ENCODE measurements around the gene TM9SF1. TPM values are rescaled to one million over a fixed set of nuclear protein-coding genes. Genes with fewer than 3 reads are reported as not detected.
A peak's percentile ranks its signal among the peaks of the same experiment; 100 is the strongest.

TM9SF1 gene
- total RNA-seq, 4 donors from 2014 or later = 92.0 to 114 (median 107) TPM

DNA sequence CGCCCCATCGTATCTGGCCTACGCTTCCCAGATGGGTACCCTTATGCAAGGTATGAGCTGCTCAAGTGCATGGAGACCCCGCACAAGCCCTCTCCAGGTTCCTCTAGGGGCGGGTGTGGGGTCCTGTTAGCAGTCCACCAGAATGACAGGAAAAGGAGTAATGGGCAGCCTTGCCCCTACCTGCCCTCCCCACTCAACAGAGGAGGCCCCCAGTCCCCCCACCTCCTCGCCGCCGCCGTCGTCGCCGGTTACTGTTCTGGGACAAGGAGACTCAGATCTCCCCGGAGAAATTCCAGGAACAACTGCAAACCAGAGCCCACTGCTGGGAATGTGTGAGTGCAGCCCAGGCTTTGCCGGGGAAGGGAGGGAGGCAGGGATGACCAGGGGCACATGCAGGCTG, 17.4 kb downstream of the TM9SF1 start:
- Histone ChIP-seq H3K9me3 (no peaks in the 10 kb centered on the region), H3K36me3 (peaks cover 11 to 15% of the 10 kb centered on the region in 2 donors), H3K27ac (no peak overlapping the region), H3K4me1 (peaks cover 0 to 17% of the 10 kb centered on the region in 2 donors), H3K27me3 (no peaks in the 10 kb centered on the region), H3K4me3 (replicated peaks in 1 of 3) (no peak overlapping the region)
- no peak for DNase-seq
- intact Hi-C loops (cut with DNase I) = no loop called here
- 95 to 99% methylated on average over 11 to 14 of the region's 14 CpGs for WGBS, 2 donors
- TF ChIP-seq POLR2A (IDR thresholded peaks at IDR 0.05) = no peak
- TF ChIP-seq, protein P1, sequence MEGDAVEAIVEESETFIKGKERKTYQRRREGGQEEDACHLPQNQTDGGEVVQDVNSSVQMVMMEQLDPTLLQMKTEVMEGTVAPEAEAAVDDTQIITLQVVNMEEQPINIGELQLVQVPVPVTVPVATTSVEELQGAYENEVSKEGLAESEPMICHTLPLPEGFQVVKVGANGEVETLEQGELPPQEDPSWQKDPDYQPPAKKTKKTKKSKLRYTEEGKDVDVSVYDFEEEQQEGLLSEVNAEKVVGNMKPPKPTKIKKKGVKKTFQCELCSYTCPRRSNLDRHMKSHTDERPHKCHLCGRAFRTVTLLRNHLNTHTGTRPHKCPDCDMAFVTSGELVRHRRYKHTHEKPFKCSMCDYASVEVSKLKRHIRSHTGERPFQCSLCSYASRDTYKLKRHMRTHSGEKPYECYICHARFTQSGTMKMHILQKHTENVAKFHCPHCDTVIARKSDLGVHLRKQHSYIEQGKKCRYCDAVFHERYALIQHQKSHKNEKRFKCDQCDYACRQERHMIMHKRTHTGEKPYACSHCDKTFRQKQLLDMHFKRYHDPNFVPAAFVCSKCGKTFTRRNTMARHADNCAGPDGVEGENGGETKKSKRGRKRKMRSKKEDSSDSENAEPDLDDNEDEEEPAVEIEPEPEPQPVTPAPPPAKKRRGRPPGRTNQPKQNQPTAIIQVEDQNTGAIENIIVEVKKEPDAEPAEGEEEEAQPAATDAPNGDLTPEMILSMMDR (IDR thresholded peaks at IDR 0.05) = no peak

DNA sequence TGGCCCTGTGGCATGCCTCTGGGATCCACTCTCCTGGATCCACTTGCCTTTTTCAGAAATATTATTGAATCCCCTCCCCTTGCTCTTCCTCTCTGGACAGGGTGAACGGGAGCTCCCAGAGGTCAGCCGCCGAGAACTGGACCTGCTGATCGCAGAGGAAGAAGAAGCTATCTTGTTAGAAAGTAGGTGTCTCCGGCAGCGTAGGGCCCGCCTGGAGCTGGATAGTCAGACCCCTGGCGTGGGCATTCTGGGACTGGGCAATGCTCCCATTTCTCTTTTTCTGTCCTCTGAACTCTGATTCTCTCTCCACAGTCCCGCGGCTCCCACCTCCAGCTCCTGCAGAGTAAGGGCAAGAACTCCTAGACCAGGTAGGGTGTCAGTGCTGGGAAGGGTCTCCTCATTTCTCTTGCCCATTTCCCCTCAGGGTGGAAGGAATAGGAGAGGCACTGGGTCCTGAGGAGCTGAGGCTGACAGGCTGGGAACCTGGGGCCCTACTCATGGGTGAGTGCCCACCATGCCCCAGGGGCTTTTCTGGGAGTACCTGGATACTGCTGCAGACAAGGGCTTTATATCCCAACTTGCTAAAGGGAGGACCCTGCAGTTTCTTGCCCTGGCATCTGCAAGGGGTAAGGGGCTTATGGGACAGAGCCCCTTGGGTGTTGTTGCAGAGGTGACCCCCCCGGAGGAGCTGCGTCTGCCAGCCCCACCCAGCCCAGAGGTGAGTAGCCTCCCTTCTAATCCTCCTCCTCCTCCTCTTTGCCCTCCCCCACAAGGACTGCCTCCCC, 18.0 kb downstream of the TM9SF1 start:
- no peak for DNase-seq
- 92% methylated on average over 12 of the region's 12 CpGs for WGBS, 2 donors
- TF ChIP-seq, protein P1 (IDR thresholded peaks at IDR 0.05) = no peak
- TF ChIP-seq POLR2A (IDR thresholded peaks at IDR 0.05) = no peak
- intact Hi-C loops (cut with DNase I) = no loop called here
- no peaks in the 10 kb centered on the region for H3K27me3 ChIP-seq
- no peak overlapping the region for H3K4me3 ChIP-seq (replicated peaks in 1 of 3)
- H3K9me3 ChIP-seq = no peaks in the 10 kb centered on the region
- H3K4me1 ChIP-seq = peaks cover 0 to 17% of the 10 kb centered on the region in 2 donors
- H3K36me3 ChIP-seq = peaks cover 7 to 11% of the 10 kb centered on the region in 2 donors
- no peak overlapping the region for H3K27ac ChIP-seq

DNA sequence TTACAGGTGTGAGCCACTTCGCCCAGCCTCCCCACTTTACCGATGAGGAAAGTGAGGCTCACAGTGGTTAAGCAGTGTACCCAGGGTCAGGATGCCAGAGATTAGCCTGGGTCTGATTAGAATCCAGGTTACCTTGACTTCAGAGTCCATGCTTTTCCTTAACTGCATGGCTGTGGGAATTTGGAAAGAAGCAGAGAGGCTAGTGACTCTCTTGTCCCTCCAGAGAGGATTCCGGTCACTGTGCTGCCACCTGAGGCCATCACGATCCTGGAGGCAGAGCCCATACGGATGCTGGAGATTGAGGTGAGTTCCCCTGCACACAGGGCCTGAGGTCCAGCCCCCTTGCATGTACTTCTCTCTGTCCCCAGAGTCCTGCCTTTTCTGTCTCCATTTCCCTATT, 18.6 kb downstream of the TM9SF1 start:
- Histone ChIP-seq H3K36me3 (peaks cover 7 to 11% of the 10 kb centered on the region in 2 donors), H3K4me1 (peaks cover 1 to 17% of the 10 kb centered on the region in 2 donors), H3K9me3 (no peaks in the 10 kb centered on the region), H3K27me3 (no peaks in the 10 kb centered on the region), H3K27ac (no peak overlapping the region), H3K4me3 (replicated peaks in 1 of 3) (no peak overlapping the region)
- WGBS, 2 donors = 95 to 97% methylated on average over 4 to 5 of the region's 5 CpGs
- no peak for TF ChIP-seq POLR2A (IDR thresholded peaks at IDR 0.05)
- TF ChIP-seq, protein P1 (IDR thresholded peaks at IDR 0.05) = no peak
- DNase-seq = no peak
- intact Hi-C loops (cut with DNase I) = no loop called here

DNA sequence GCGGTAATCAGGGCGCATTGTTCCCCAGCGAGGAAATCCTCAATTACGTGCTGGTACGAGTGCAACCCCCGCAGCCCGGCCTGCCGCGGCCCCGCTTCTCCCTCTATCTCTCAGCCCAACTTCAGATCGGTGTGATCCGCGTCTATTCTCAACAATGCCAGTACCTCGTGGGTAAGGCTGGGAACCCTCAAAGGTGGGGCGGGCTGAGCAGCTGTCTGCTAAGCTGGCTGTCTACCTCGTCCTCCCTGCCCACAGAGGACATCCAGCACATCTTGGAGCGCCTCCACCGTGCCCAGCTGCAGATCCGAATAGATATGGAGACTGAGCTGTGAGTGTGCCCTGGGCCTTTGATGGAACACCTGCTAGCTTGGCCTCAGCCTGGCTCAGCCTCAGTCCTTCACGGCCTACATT, 22.4 kb downstream of the TM9SF1 start:
- DNase-seq = no peak
- Histone ChIP-seq H3K27ac (no peak overlapping the region), H3K4me1 (peaks cover 3 to 5% of the 10 kb centered on the region in 2 donors), H3K27me3 (no peaks in the 10 kb centered on the region), H3K4me3 (replicated peaks in 1 of 3) (no peak overlapping the region), H3K36me3 (no peaks in the 10 kb centered on the region), H3K9me3 (no peaks in the 10 kb centered on the region)
- WGBS, 2 donors = 69 to 77% methylated on average over 14 to 20 of the region's 20 CpGs
- intact Hi-C loops (cut with DNase I) = no loop called here
- TF ChIP-seq POLR2A (IDR thresholded peaks at IDR 0.05) = no peak
- TF ChIP-seq, protein P1 (IDR thresholded peaks at IDR 0.05) = no peak

DNA sequence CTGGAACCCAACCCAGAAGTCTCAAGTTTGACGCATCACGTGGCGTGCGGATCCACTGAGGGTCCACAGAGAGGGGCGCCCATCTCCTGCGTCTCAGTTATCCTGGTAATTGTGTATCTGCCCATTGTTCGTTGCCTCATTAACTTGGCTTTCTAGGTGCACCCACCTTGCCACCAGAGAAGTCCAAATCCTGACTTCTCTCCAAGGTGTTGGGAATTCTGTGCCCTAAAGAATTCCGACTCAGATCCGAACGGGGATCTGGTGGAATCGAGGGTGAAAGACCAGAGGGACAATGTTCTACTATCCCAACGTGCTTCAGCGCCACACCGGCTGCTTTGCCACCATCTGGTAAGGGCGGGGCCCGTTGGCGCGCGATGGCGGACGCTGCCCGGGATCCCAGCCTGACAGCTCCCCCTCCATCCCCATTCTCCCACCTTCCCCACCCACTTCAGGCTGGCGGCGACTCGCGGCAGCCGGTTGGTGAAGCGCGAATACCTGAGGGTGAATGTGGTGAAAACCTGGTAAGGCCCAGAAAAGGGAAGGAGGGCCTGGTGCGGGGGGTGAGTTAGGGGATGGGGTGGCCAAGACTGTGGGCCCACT, 22.9 kb downstream of the TM9SF1 start:
- Histone ChIP-seq H3K4me1 (peaks cover 3 to 5% of the 10 kb centered on the region in 2 donors), H3K27ac (no peak overlapping the region), H3K36me3 (no peaks in the 10 kb centered on the region), H3K9me3 (no peaks in the 10 kb centered on the region), H3K27me3 (no peaks in the 10 kb centered on the region), H3K4me3 (replicated peaks in 1 of 3) (peak overlapping the region in 1 of 3 donors; percentile 6)
- DNase-seq = peak in 1 of 2 donors; percentile 6
- TF ChIP-seq POLR2A (IDR thresholded peaks at IDR 0.05) = no peak
- TF ChIP-seq, protein P1 (IDR thresholded peaks at IDR 0.05) = no peak
- intact Hi-C loops (cut with DNase I) = no loop called here
- WGBS, 2 donors = 33 to 41% methylated on average over 25 to 30 of the region's 30 CpGs

All from thyroid gland (tissue), 4 donors.